Tongue (tissue), 2 donors: ENCODE results near the gene MC3R. TPM values are rescaled to one million over a fixed set of nuclear protein-coding genes. Genes with fewer than 3 reads are reported as not detected.
"Not testable (repeated sequence)": the region's sequence is repeated elsewhere in the genome, so short reads cannot be mapped to it uniquely, and the experiment has no call there.

Experiments used
- DNase-seq: peaks from one replicate; pipeline ENCODE4 v3.0.0-alpha.2; 2015
- total RNA-seq: library from RNA; depleted of rRNA; stranded (reverse); fragments of >200 nt; gene quantifications from one replicate; pipeline ENCODE4 v1.2.3, GENCODE V29; 2014

The MC3R gene
- total RNA-seq, result not detected

DNA sequence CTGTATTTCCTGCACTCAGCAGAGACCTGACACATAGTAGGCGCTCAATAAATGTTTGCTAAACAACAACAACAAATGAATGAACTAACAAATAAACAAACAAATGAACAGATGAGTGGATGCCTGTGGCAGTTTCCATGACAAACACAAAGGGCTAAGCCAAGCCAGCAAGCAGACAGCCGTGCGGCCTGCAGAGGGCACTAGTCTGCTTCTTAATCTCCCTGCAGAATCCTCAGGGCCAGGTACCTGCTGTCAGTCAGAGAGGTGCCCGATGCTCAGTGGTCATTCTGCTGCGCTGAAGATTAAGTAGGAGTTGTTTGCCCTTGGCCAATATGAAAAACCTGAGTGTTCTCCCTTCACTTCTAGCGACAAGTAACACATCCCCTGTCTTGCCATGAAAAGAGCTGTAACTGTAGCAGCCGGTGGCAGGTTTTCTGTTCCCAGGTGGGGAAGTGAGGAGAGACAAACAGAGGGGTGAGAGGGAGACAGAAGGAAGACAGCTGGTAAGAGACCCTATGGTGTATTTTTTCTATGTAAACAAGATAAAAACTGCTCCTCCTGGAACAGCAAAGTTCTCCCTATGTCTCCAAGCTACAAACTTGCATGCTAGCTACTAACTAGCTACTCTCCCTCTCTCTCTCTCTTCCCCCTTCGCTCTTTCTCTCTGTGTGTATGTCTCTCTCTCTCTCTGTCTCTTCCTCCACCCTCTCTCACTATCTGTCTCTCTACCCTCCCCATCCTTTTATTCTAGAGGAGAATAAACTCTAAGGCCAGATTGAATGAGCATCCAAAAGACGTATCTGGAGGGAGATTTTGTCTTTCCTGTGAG is at the start of gene MC3R:
Gene MC3R (plus strand): TSS at position 779 of the 829 bp plus-strand sequence. CDS start 112 bp downstream, outside the sequence.
- DNase-seq, result peak; percentile 58

DNA sequence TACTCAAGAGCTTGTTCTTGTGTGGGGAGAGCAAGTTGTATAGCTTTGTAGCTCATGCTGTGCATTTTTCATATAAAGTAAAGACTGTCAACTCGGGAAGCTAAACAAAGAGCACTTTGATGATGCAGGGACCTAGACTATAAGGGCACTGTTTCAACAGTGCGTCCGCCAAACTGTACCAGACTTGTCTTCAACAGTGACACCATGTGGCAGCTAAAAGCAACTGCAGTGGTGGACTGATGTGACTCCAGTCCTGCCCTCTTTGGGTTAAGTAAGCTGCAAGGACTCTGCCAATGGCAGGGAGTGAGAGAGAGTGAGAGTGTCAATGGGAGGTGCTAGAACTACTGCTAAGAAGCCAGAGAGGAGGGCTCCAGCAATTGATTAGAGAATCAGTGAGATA is 48.1 kb upstream of the MC3R start:
- no peak for DNase-seq

DNA sequence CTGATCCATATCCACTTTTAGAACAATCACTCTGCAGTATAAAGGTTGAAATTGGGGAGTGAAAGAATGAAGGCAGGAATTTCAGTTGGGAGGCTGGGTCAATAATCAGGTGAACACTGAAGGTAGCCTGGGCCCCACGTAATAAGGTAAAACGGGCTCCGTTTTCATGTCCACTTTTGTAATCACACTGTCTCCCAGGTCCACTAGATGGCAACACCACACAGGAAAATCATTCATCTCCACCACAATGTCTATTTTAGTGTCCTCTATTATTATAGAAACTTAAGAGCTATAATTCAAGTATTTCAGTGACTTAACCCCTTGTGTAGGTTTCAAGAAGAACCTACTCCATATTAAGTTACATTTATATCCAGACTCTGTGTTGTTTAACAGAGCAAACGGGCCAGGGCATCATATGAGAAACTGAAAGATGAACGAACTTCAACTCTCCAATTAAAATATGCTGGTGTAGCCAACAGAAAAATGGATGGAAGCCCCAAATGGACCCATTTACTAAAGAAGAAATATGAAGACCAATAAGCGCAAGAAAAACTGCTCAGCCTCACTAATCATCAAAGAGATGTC is 45.9 kb upstream of the MC3R start:
- DNase-seq, result peak; percentile 17

DNA sequence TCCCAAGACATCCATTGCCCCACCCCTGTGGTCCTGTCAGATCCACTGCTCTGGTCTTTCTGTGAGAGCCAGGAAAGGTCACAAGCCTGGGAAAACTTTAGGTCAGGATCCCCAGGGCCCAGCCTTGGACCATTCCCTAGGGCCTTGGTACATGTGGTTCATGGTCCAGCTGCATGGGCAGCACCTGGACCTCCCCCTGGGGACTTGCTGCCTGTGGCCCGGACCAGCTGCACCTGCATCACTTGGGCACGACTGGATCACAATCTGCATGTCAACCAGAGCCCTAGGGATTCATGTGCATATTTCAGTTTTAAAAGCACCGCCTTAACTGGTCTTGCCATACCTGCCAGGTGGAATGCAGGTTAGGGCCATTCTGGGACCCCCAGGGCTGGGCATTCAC is 44.3 kb upstream of the MC3R start:
- no peak for DNase-seq

DNA sequence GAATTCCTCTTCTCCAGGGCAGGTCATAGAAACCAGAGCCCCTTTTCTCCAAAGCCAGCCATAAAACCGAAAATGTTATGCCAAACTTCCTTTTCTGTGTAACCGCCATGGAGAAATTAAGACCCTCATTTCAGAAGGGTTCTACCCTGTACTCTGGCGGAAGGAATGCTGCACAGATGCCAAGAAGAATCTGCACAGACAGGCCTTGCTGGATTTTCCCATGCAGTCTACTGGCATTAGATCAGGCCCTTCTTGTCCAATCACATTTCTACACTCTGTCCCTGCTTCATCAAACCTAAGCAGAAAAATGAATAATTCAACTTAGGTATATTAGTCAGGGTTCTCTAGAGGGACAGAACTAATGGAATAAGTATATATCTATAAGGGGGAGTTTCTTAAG is 43.2 kb upstream of the MC3R start:
- DNase-seq, result no peak

DNA sequence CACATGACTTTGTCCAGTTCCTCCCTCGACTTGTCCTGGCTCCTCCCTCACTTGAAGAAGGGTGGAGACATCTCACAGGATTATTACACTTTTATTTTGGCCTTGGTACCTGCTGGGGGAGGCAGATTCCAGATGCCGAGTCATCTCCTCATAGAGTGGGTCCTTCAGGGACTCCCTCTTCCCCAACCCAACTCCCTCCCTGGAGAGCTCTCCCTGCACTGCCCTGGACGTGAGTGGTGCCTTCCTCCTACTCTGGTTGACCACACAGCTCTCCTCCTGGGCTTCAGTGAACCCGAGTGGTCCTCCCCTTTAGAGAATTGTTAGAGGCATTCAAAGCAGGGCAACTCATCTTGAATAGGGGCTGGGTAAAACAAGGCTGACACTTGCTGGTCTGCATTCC is 40.9 kb upstream of the MC3R start:
- no peak for DNase-seq

DNA sequence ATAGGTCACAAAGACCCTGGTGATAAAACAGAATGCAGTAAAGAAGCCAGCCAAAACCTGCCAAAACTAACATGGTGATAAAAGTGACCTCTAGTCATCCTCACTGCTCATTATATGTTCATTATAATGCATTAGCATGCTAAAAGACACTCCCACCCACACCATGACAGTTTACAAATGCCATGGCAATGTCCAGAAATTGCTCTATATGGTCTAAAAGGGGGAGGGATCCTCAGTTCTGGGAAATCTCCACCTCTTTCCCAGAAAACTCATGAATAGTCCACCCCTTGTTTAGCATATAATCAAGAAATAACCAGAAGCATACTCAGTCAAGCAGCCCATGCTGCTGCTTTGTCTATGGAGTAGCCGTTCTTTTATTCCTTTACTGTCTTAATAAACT is 40.4 kb upstream of the MC3R start:
- no peak for DNase-seq

DNA sequence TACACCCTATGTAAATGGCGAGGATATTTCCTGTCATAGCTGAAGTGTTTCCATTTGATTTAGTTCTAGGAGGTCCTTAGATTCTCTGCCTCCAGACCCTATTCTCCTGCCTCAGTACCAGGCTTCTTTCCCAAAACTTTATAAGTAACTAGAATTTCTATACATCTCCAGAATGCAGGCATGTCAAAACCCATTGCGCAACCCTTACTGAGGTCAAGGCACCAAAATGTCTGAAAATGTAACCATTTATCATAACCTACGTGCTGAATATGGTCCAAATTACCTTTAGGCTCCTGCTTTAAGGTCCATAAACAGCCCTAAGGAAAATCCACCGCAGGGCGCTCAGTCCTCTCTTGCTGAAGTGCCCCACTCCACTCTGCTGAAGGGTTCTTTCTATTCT is 37.5 kb upstream of the MC3R start:
- no peak for DNase-seq

DNA sequence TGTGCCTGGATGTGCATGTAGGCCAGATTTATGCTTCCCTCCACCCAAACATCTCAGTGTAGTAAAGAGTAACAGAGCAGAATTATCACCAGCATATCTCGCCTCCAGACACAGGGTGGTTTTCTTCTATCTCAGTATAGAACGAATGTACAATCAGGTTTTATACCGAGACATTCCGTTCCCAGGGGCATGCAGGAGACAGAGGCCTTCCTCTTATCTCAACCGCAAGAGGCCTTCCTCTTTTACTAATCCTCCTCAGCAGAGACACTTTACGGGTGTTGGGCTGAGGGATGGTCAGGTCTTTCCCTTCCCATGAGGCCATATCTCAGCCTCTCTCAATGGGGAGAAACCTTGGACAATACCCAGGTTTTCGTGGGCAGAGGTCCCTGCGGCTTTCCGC is 36.4 kb upstream of the MC3R start:
- DNase-seq, result no peak

DNA sequence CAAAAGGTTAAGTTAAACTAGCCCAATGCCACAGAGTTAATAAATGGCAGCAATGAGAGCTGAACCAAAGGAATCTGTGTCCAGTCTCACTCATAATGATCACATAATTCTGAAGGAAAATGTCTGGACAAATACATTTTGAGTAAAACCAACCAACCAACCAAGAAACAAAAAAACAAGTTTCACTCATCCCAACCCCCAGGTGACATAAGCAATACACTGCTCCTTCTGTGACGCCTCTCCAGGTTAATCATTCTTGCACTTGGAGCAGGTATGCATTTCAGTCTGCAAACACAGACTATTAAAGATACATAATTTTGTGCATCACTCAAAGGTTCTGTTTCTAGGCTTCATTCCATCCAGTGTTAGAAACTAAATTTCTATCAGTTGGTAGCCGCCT is 35.2 kb upstream of the MC3R start:
- DNase-seq, result no peak

DNA sequence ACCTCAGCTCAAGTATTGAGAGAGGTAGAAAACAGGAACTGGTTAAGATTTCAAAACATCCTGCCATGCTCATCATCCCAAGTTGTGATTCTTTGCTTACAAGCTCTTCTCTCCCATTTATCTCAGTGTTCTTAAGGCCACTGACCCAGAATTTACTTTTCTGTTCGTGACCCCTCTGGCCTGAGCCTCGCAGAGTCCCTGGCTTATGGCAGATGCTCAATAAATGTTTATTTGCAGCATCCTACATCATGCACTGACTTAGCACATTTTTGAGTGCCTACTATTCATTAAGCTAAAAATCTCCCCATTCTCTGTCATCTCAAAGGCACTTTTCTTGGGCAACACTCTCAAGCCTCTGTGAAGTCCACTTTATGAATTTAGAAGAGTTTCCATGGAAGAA is 33.4 kb upstream of the MC3R start:
- no peak for DNase-seq

DNA sequence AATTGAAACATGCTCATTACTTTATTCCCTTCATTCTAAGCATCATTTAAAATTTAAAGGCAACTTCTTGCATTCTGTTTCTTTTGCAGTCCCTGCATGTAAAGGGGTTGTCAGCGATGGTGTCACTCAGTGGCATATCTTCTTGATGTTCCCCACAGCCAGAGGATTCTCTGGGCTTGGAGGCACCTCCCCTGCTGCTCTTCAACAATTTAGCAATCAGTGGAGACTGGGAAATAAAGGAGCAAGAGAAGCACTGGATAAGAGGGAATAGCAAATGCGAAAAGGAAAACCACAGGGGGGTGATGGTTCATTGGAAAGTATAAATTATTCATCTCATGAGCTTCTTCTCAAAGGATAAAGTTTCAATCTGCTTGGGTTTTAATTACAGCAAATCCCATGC is 30.7 kb upstream of the MC3R start:
- no peak for DNase-seq

DNA sequence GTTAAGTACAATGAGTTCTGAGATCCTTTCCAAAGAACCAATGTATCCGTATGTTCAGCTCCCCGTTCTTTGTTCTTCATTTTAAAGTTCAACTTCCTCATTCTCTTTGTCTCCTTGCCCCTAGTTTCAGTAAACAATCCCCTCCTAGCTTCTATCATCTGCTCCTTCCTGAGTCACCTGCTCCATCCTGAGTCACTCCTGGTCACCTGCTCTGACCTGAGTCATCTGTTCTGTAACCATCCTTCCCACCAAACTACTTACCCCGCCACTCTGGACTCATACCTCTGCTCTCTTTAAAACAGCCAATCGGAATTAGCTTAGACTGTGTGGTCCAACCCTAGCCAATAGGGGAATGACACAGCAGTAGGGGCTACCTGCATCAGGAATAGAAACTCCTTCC is 27.3 kb upstream of the MC3R start:
- not testable (repeated sequence) for DNase-seq

DNA sequence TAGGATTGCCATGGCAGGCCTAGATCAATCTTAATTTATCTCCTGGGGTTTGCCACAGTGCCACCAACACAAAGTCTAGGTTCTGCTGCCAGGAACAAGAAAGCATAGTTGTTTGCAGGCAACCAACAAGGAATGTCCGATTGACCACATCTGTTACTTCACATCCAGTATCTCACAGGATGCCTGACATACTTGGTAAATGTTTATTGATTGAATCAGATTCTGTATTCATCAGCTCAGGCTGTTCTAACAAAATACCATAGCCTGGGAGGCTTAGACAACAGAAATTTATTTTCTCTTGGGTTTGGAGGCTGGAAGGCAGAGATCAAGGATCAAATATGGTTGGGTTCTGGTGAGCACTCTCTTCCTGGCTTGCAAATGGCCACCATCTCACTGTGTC is 26.3 kb upstream of the MC3R start:
- DNase-seq, result no peak

DNA sequence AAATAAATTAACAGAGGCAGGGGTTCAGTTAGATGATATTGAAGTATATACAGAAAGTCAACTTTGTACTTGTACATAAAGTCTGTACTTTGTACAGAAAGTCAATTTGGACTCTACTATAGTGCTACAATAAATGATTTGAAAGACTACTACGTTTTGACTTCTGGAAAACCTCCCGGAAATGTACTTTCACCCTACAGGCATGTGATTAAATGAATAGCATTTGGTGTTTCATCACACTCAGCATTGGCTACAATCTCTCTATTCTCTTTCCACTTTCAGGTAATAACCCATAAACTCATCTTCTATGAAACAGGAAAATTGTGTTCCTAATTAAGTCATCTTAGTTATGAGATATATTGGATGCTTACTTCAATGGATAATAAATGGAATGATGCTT is 25.6 kb upstream of the MC3R start:
- no peak for DNase-seq

DNA sequence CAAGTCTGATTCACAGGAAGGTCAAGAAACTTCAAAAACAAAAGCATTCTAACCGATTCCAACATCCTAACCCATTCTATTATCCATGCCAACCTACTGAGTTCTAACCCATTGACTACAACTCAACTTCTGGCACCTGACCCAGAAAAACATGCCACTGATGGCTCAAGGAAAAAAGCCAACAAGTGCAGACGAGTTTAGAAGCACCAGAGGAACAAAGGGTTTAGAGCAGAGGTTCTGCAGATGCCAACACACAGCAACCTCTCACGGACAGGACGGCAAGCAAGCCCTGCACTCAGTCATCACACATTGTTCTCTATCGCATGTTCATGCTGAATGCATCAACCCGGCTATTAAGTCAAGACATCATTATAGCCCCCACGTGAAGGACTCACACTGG is 25.2 kb upstream of the MC3R start:
- no peak for DNase-seq

DNA sequence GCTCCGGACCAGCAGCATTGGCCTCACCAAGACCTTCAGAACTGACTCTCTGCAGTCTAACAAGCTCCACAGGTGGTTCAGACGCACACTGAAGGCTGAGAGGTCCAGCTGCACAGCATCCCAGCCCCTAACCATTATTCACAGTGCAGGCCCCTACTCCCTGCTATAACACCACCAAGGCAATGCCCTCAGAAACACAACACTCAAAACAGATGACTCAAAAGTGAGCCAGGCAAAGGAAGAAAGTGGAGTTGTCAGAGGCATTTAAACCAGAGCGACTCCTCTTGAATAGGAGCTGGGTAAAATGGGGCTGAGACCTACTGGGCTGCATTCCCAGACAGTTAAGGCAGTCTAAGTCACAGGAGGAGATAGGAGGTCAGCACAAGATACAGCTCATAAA is 20.5 kb upstream of the MC3R start:
- no peak for DNase-seq

DNA sequence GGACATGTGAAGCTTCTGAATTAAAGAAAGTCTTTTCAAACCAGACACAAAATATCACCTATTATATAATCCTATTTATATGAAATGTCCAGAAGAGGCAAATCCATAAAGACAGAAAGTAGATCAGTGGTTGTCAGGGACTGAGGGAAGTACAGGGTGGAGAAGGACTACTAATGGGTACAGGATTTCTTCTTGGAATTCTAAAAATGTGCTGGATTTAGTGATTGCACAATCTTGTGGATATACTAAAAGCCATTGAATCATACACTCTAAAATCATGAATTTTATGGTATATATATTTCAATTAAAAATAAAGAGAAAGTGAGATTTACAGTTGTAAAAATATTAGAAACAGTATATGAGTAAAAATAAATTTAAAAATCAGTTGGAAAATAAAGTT is 18.7 kb upstream of the MC3R start:
- DNase-seq, result no peak

DNA sequence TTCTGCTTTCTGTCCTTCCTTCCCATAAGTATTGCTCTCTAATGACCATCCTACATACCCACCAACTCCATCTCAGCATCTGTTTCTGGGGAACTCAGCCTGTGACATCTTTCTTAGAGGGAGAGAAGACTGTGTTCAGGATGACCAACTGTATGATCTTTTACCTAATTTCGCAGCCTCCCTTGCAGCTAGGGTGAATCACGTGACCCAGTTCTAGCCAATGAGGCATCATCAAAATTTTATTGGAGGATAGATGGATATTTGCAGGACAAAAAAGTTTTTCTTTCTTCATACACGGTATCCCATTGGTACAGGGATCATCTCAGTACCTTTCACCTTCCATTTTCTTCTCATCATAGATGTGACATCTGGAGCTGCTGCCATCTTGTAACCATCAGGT is 14.4 kb upstream of the MC3R start:
- DNase-seq, result no peak

DNA sequence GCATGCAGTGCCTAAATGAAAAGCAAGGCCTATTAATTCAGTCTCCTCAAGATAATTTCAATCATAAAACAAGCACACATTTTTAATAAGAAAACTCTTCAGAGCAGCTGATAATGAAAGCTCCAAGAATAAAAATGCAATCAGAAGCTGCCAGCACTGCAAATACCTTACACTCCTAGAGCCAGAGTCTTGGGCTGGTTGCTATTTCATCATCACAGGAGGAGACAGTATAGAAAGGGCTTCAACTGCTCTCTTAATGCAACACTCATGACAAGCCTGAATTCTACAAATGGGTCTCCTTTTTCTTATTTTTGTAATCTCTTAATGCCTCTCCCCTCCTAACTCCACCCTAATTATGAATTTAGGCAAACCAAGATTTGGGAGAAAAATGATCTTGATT is 11.2 kb upstream of the MC3R start:
- DNase-seq, result no peak

DNA sequence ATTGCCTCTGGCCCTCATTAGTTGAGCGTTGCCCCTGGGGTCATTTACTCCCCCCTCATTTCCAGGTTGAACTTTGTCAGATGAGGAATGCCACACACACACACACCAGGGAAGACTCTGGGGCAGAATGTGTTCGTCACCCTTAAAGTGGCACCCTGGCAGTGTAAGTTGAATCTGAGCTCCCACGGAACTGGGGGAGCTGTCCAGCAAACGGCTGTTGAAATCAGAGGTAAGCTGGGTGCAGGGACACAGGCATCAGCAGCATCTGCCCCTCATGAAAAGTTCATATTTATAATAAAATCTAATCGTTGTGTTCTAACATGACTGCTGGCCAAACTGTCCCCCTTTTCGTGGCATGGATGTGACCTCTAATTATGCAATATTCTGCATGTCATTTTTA is 4.3 kb upstream of the MC3R start:
- no peak for DNase-seq

DNA sequence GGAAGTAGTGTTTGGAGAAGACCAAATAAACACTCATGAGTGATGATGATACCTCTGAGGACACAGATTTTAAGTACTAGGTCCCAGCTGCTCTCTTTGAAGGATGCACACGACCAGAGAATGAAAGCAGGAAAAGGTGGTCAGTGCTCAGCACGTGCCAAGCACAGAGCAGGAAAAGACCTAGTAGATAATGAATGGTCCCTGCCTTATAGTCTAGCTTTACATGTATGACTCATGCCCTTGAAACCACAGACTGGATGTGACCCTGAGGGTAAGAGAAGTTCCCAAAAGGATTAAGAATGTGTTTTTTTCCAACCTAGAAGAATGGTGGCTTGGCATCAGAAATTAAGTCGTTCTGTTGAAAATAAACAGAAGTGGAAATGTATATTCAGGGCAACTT is 2.8 kb upstream of the MC3R start:
- DNase-seq, result no peak

DNA sequence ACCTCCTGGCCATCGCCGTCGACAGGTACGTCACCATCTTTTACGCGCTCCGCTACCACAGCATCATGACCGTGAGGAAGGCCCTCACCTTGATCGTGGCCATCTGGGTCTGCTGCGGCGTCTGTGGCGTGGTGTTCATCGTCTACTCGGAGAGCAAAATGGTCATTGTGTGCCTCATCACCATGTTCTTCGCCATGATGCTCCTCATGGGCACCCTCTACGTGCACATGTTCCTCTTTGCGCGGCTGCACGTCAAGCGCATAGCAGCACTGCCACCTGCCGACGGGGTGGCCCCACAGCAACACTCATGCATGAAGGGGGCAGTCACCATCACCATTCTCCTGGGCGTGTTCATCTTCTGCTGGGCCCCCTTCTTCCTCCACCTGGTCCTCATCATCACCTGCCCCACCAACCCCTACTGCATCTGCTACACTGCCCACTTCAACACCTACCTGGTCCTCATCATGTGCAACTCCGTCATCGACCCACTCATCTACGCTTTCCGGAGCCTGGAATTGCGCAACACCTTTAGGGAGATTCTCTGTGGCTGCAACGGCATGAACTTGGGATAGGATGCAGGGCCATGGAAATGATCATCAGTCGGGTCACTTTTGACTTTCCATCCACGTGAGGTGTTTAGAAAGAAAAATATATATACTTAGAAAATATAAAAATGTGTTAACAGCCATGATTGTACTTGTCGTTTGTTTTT is 868 bp downstream of the MC3R start:
- peak; percentile 7 for DNase-seq

DNA sequence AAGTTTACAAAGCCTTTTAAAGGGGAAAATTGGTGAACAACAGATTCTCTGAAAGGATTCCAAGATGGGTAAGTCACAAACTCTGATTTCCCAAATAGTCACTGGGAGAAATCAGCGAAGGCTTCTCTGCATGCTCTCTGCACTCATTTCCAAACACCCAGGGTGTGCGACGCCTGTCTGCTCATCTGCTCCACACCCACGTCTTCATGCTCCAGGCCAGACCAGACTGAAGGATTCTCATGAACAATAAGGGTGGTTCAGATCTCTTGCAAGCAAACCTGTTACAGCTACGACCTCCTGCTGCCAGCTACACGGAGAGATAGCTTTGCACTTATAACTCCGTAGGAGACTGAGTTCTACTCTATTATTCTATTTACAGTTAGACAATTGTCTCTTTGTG is 1.4 kb downstream of the MC3R start:
- DNase-seq, result no peak
